Fibroblast of skin of abdomen (primary cell): Measurements from ENCODE around the gene RASGRF2.
"Not testable (repeated sequence)": the region's sequence is repeated elsewhere in the genome, so short reads cannot be mapped to it uniquely, and the experiment has no call there.

Experiments used
- DNase-seq: peaks from one replicate; pipeline ENCODE4 v3.0.0-alpha.2; 2013

The RASGRF2 gene

GRCh38 chr5:81023261-81023970 is 63.3 kb downstream of the RASGRF2 start:
- no peak for DNase-seq

- DNase-seq, result no peak
These were observed 67.4 kb downstream of the RASGRF2 start for GRCh38 chr5:81027481-81028058.

GRCh38 chr5:81028888-81029287 is 68.7 kb downstream of the RASGRF2 start:
- DNase-seq, result not testable (repeated sequence)

GRCh38 chr5:81029736-81030135 is 69.6 kb downstream of the RASGRF2 start:
- not testable (repeated sequence) for DNase-seq

- DNase-seq, result not testable (repeated sequence)
These were observed 70.3 kb downstream of the RASGRF2 start for GRCh38 chr5:81030236-81031034.

- no peak for DNase-seq
These were observed 75.4 kb downstream of the RASGRF2 start for GRCh38 chr5:81035522-81035921.

GRCh38 chr5:81038495-81038894 is 78.3 kb downstream of the RASGRF2 start:
- DNase-seq, result no peak

- DNase-seq, result no peak
These were observed 84.7 kb downstream of the RASGRF2 start for GRCh38 chr5:81044868-81045267.

GRCh38 chr5:81045389-81045807 is 85.2 kb downstream of the RASGRF2 start:
- no peak for DNase-seq

- no peak for DNase-seq
These were observed 85.9 kb downstream of the RASGRF2 start for GRCh38 chr5:81046041-81046440.

- DNase-seq, result no peak
These were observed 92.2 kb downstream of the RASGRF2 start for GRCh38 chr5:81052325-81052724.

- not testable (repeated sequence) for DNase-seq
These were observed 93.1 kb downstream of the RASGRF2 start for GRCh38 chr5:81053282-81053681.

GRCh38 chr5:81058121-81058520 is 98.0 kb downstream of the RASGRF2 start:
- no peak for DNase-seq

- no peak for DNase-seq
These were observed 105.3 kb downstream of the RASGRF2 start for GRCh38 chr5:81065492-81065891.

- DNase-seq, result no peak
These were observed 105.9 kb downstream of the RASGRF2 start for GRCh38 chr5:81066102-81066501.

GRCh38 chr5:81067406-81067805 is 107.2 kb downstream of the RASGRF2 start:
- peak; percentile 10 for DNase-seq

- DNase-seq, result no peak
These were observed 107.9 kb downstream of the RASGRF2 start for GRCh38 chr5:81068063-81068462.

GRCh38 chr5:81068635-81069034 is 108.5 kb downstream of the RASGRF2 start:
- DNase-seq, result no peak

GRCh38 chr5:81069990-81070389 is 109.8 kb downstream of the RASGRF2 start:
- DNase-seq, result no peak

GRCh38 chr5:81070571-81071255 is 110.5 kb downstream of the RASGRF2 start:
- DNase-seq, result no peak

GRCh38 chr5:81075041-81075440 is 114.9 kb downstream of the RASGRF2 start:
- no peak for DNase-seq

GRCh38 chr5:81077105-81077504 is 116.9 kb downstream of the RASGRF2 start:
- no peak for DNase-seq

- DNase-seq, result no peak
These were observed 118.8 kb downstream of the RASGRF2 start for GRCh38 chr5:81078930-81079329.
